PC-3 (cell line): ENCODE data around the gene SP3. TPM values are rescaled to one million over a fixed set of nuclear protein-coding genes. Genes with fewer than 3 reads are reported as not detected.

ENCODE experiments used
- ATAC-seq: fragments of 200-7000 bp; cut with Tn5 transposase; 2 replicates; pipeline ENCODE4 v1.9.1; 2020; ENCODE audit warnings: mild to moderate bottlenecking, moderate library complexity
- BruUV-seq: library from RNA; stranded (reverse); fragments of 400-500 nt; replicated peaks from 2 replicates; lab custom pipeline; 2021; lab: Mats Ljungman, UMichigan
- CTCF ChIA-PET: fragments of 300-600 bp; sonication (Branson Sonifier 250); formaldehyde crosslinking; loops from one replicate; lab custom pipeline; 2022; ENCODE audit warnings: antibody characterized with exemption; lab: Charles Lee
- POLR2A ChIA-PET: fragments of 300-600 bp; sonication (Branson Sonifier 250); formaldehyde crosslinking; loops from one replicate; lab custom pipeline; 2022; ENCODE audit warnings: antibody characterized with exemption; ENCODE audit not compliant: unreplicated experiment; lab: Charles Lee
- DNase-seq: peaks from one replicate; pipeline ENCODE4 v3.0.0-alpha.2; 2015
- H2AFZ ChIP-seq: fragments of 300-600 bp; sonication (generic); 2 replicates; pipeline ENCODE4 v1.6.0; 2016; ENCODE audit warnings: antibody characterized with exemption, low read length
- H3F3A ChIP-seq: fragments of 300-600 bp; sonication (generic); one replicate; pipeline ENCODE4 v1.6.0; 2017; ENCODE audit warnings: antibody characterized with exemption, low read length, control low read depth, mild to moderate bottlenecking; ENCODE audit not compliant: unreplicated experiment
- H3K27ac ChIP-seq: fragments of 300-600 bp; sonication (generic); 2 replicates; pipeline ENCODE4 v1.5.1; 2016; ENCODE audit warnings: mild to moderate bottlenecking, low read length
- H3K27me3 ChIP-seq: fragments of 300-600 bp; sonication (generic); 2 replicates; pipeline ENCODE4 v1.6.1; 2016; ENCODE audit warnings: low read length, mixed read lengths
- H3K36me3 ChIP-seq: fragments of 300-600 bp; sonication (generic); 2 replicates; pipeline ENCODE4 v1.6.1; 2016; ENCODE audit warnings: low read depth, mixed run types, low read length, mixed read lengths
- H3K4me1 ChIP-seq: fragments of 300-600 bp; sonication (generic); 2 replicates; pipeline ENCODE4 v1.5.1; 2016; ENCODE audit warnings: low read length; ENCODE audit not compliant: insufficient read depth
- H3K4me2 ChIP-seq: fragments of 300-600 bp; sonication (generic); 2 replicates; pipeline ENCODE4 v1.6.0; 2016; ENCODE audit warnings: low read length
- H3K4me3 ChIP-seq: fragments of 300-600 bp; sonication (generic); 2 replicates; pipeline ENCODE4 v1.5.1; 2016; ENCODE audit warnings: mild to moderate bottlenecking, low read length, mixed read lengths
- H3K79me2 ChIP-seq: fragments of 300-600 bp; sonication (generic); 2 replicates; pipeline ENCODE4 v1.6.1; 2017; ENCODE audit warnings: low read length, mixed read lengths
- H3K9ac ChIP-seq: fragments of 300-600 bp; sonication (generic); 2 replicates; pipeline ENCODE4 v1.6.0; 2016; ENCODE audit warnings: mild to moderate bottlenecking, low read length
- H3K9me2 ChIP-seq: fragments of 300-600 bp; sonication (generic); replicated peaks from 2 replicates; pipeline ENCODE4 v1.6.1; 2016; ENCODE audit warnings: mixed run types, low read length, mixed read lengths
- H3K9me3 ChIP-seq: fragments of 300-600 bp; sonication (generic); 2 replicates; pipeline ENCODE4 v1.6.1; 2016; ENCODE audit warnings: low read length, mixed read lengths
- H4K20me1 ChIP-seq: fragments of 300-600 bp; sonication (generic); 2 replicates; pipeline ENCODE4 v1.6.1; 2016; ENCODE audit warnings: low read length, mixed read lengths
- EZH2 ChIP-seq: fragments of 300-600 bp; sonication (generic); IDR thresholded peaks from one replicate; pipeline ENCODE4 v1.6.1; 2017; ENCODE audit warnings: antibody characterized with exemption, mild to moderate bottlenecking, low read length; ENCODE audit not compliant: unreplicated experiment
- EZH2phosphoT487 ChIP-seq: fragments of 300-600 bp; sonication (generic); IDR thresholded peaks from 2 replicates; pipeline ENCODE4 v1.6.1; 2018; ENCODE audit warnings: mild to moderate bottlenecking, antibody characterized with exemption, low read length, borderline replicate concordance
- intact Hi-C: fragments of 100-400 bp; cut with micrococcal nuclease; formaldehyde crosslinking; loops from 2 replicates; pipeline ENCODE4 v1.9.0; 2023
- total RNA-seq: library from RNA; depleted of rRNA; stranded (reverse); fragments of >200 nt; gene quantifications from 2 replicates; pipeline ENCODE4 v1.2.3, GENCODE V29; 2014
- TF ChIP-seq, protein P1 (sequence below): fragments of 300-600 bp; sonication (generic); conservative IDR thresholded peaks from 2 replicates; pipeline ENCODE4 v1.5.1; 2017; ENCODE audit warnings: antibody characterized with exemption, low read depth, mild to moderate bottlenecking, low read length

Gene SP3
- total RNA-seq, 1 experiment from 2014 or later: 117 TPM

DNA sequence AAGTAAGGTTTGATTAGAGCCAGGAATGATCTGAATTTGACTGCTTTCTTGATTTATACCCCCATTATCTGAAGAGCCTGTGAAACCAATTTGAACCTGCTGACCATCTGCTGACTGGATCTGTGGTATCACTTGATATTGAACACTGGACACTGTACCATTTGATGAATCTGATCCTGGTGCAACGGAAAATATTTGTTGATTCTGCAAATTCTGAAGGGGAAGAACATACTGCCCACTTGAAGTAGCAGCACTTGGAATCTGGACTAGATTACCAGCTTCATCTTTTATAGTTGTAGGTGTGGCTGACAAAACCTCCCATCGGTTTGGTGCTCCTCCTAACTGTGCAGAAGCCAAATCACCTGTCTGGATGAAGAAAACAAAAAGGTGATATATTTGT lies 9.3 kb downstream of the SP3 start:
- H4K20me1 ChIP-seq: peaks cover 82% of the 10 kb centered on the region

GRCh38 chr2:173955004-173955403 lies 10.2 kb downstream of the SP3 start:
- POLR2A ChIA-PET: no interaction called here
- DNase-seq: no peak
- Histone ChIP-seq H3K9ac (no peak overlapping the region), H3K36me3 (peaks cover 47% of the 10 kb centered on the region), H4K20me1 (peaks cover 83% of the 10 kb centered on the region), H2AFZ (no peak overlapping the region), H3K4me3 (no peak overlapping the region), H3K79me2 (peaks cover 100% of the 10 kb centered on the region), H3K4me2 (no peak overlapping the region), H3K27ac (no peak overlapping the region), H3K27me3 (no peaks in the 10 kb centered on the region), H3K9me3 (no peaks in the 10 kb centered on the region), H3F3A (no peaks in the 10 kb centered on the region), H3K9me2 (no peaks in the 10 kb centered on the region), H3K4me1 (peaks cover 31% of the 10 kb centered on the region)
- no peak for ATAC-seq
- CTCF ChIA-PET: no interaction called here
- intact Hi-C loops: no loop called here
- no TSS peak for BruUV-seq
- no peak for TF ChIP-seq EZH2phosphoT487
- no peak for TF ChIP-seq EZH2
- TF ChIP-seq, protein P1, sequence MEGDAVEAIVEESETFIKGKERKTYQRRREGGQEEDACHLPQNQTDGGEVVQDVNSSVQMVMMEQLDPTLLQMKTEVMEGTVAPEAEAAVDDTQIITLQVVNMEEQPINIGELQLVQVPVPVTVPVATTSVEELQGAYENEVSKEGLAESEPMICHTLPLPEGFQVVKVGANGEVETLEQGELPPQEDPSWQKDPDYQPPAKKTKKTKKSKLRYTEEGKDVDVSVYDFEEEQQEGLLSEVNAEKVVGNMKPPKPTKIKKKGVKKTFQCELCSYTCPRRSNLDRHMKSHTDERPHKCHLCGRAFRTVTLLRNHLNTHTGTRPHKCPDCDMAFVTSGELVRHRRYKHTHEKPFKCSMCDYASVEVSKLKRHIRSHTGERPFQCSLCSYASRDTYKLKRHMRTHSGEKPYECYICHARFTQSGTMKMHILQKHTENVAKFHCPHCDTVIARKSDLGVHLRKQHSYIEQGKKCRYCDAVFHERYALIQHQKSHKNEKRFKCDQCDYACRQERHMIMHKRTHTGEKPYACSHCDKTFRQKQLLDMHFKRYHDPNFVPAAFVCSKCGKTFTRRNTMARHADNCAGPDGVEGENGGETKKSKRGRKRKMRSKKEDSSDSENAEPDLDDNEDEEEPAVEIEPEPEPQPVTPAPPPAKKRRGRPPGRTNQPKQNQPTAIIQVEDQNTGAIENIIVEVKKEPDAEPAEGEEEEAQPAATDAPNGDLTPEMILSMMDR: peak; percentile 43; the same call in 1 of the 2 replicates

More for the DNA sequence above, 9.3 kb downstream of the SP3 start:
- no peaks in the 10 kb centered on the region for H3K27me3 ChIP-seq
- no peak for TF ChIP-seq EZH2
- TF ChIP-seq, protein P1: no peak
- no peak for TF ChIP-seq EZH2phosphoT487
- H3K9me2 ChIP-seq: no peaks in the 10 kb centered on the region
- no peaks in the 10 kb centered on the region for H3K9me3 ChIP-seq
- no peak overlapping the region for H3K9ac ChIP-seq
- H3K4me3 ChIP-seq: no peak overlapping the region
- H3K79me2 ChIP-seq: peaks cover 100% of the 10 kb centered on the region
- H3K4me2 ChIP-seq: no peak overlapping the region
- no peaks in the 10 kb centered on the region for H3F3A ChIP-seq
- ATAC-seq (no peak), DNase-seq (no peak)
- peaks cover 52% of the 10 kb centered on the region for H3K36me3 ChIP-seq
- ChIA-PET POLR2A (no interaction called here), CTCF (no interaction called here)
- intact Hi-C loops: no loop called here
- H2AFZ ChIP-seq: no peak overlapping the region
- no TSS peak for BruUV-seq
- H3K27ac ChIP-seq: no peak overlapping the region
- H3K4me1 ChIP-seq: peaks cover 38% of the 10 kb centered on the region

DNA sequence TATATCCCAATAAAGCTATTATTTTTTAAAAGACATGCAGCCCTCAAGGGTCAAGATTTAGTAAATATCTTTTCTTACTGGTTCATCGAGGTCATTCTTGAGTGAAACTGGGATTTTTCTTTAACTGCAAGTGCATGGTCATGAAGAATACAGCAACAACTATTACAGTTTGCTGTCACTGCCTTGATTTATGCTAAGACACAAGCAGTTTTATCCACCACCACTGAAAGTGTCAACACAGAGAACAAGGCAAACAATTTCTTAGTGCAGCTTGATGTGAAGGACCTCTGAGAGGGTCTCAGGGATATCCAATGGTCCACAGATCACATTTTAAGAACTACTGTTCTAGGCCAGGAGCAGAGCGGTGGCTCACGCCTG lies 12.1 kb downstream of the SP3 start:
- TF ChIP-seq, protein P1: no peak
- TF ChIP-seq EZH2phosphoT487 (no peak), EZH2 (no peak)
- Histone ChIP-seq H3K9ac (no peak overlapping the region), H3K27me3 (no peaks in the 10 kb centered on the region), H2AFZ (no peak overlapping the region), H3K9me3 (no peaks in the 10 kb centered on the region), H3K36me3 (peaks cover 45% of the 10 kb centered on the region), H3K4me3 (no peak overlapping the region), H3K4me2 (no peak overlapping the region), H3K27ac (no peak overlapping the region), H3F3A (no peaks in the 10 kb centered on the region), H3K79me2 (peaks cover 100% of the 10 kb centered on the region), H3K4me1 (peaks cover 18% of the 10 kb centered on the region), H3K9me2 (no peaks in the 10 kb centered on the region), H4K20me1 (peaks cover 72% of the 10 kb centered on the region)
- no TSS peak for BruUV-seq
- ATAC-seq: no peak
- intact Hi-C loops: no loop called here
- CTCF ChIA-PET: no interaction called here
- POLR2A ChIA-PET: no interaction called here
- DNase-seq: no peak
